IMR-90 (cell line): ENCODE data around the gene SIK3. TPM values are rescaled to one million over a fixed set of nuclear protein-coding genes. Genes with fewer than 3 reads are reported as not detected.

Experiments
- ATAC-seq: fragments of 200-7000 bp; cut with Tn5 transposase; 2 replicates; pipeline ENCODE4 v1.9.1; 2020; ENCODE audit warnings: low read depth, mild to moderate bottlenecking, moderate library complexity
- BruUV-seq: library from RNA; stranded (reverse); fragments of 400-500 nt; replicated peaks from 2 replicates; lab custom pipeline; 2021; lab: Mats Ljungman, UMichigan
- CTCF ChIA-PET: fragments of 300-600 bp; formaldehyde crosslinking; extraction: SDS; loops from one replicate; lab custom pipeline; 2021; ENCODE audit warnings: antibody characterized with exemption; lab: Yijun Ruan, JAX
- POLR2A ChIA-PET: fragments of 300-600 bp; sonication (Branson Sonifier 250); formaldehyde crosslinking; loops from one replicate; lab custom pipeline; 2022; ENCODE audit warnings: antibody characterized with exemption; ENCODE audit not compliant: unreplicated experiment; lab: Charles Lee
- DNase-seq: peaks from one replicate; pipeline ENCODE4 v3.0.0; 2013
- H2AFZ ChIP-seq: replicated peaks from 2 replicates; pipeline ENCODE3; 2013; ENCODE audit warnings: low read length, mild to moderate bottlenecking; ENCODE audit not compliant: poor library complexity
- H2AK5ac ChIP-seq: 2 replicates; pipeline ENCODE4 v1.6.1; 2013; ENCODE audit warnings: low read depth, low read length, inconsistent platforms
- H2AK9ac ChIP-seq: replicated peaks from 2 replicates; pipeline ENCODE3; 2013; ENCODE audit warnings: mild to moderate bottlenecking, low read depth, low read length, moderate library complexity; ENCODE audit not compliant: poor library complexity
- H2BK120ac ChIP-seq: 2 replicates; pipeline ENCODE4 v1.6.1; 2013; ENCODE audit warnings: low read depth, low read length, inconsistent platforms
- H2BK15ac ChIP-seq: 3 replicates; pipeline ENCODE4 v1.6.1; 2013; ENCODE audit warnings: low read depth, low read length, inconsistent platforms
- H2BK20ac ChIP-seq: 2 replicates; pipeline ENCODE4 v1.6.1; 2013; ENCODE audit warnings: low read depth, mild to moderate bottlenecking, inconsistent platforms, low read length, moderate library complexity
- H2BK5ac ChIP-seq: 2 replicates; pipeline ENCODE4 v1.6.1; 2013; ENCODE audit warnings: mild to moderate bottlenecking, low read depth, low read length, inconsistent platforms; ENCODE audit not compliant: poor library complexity, severe bottlenecking
- H3K14ac ChIP-seq: replicated peaks from 2 replicates; pipeline ENCODE4 v1.6.1; 2013; ENCODE audit warnings: low read depth, low read length, inconsistent platforms
- H3K18ac ChIP-seq: 2 replicates; pipeline ENCODE4 v1.6.1; 2013; ENCODE audit warnings: low read depth, low read length, control low read depth
- H3K23ac ChIP-seq: 2 replicates; pipeline ENCODE4 v1.6.1; 2013; ENCODE audit warnings: low read depth, low read length, inconsistent platforms
- H3K27ac ChIP-seq: 2 replicates; pipeline ENCODE4 v1.5.1; 2013; ENCODE audit warnings: mild to moderate bottlenecking, control low read depth, low read length; ENCODE audit not compliant: insufficient read depth
- H3K27me3 ChIP-seq: 2 replicates; pipeline ENCODE4 v1.6.1; 2013; ENCODE audit warnings: low read length; ENCODE audit not compliant: control insufficient read depth, insufficient read depth
- H3K36me3 ChIP-seq: 2 replicates; pipeline ENCODE4 v1.6.1; 2013; ENCODE audit warnings: low read length, mixed read lengths; ENCODE audit not compliant: control insufficient read depth, insufficient read depth
- H3K4ac ChIP-seq: 2 replicates; pipeline ENCODE4 v1.6.1; 2013; ENCODE audit warnings: low read depth, low read length, inconsistent platforms
- H3K4me1 ChIP-seq: 2 replicates; pipeline ENCODE4 v1.6.1; 2013; ENCODE audit warnings: low read length, mixed read lengths; ENCODE audit not compliant: control insufficient read depth, insufficient read depth
- H3K4me2 ChIP-seq: 2 replicates; pipeline ENCODE4 v1.6.1; 2013; ENCODE audit warnings: low read depth, mild to moderate bottlenecking, control low read depth, low read length, moderate library complexity
- H3K4me3 ChIP-seq: 2 replicates; pipeline ENCODE4 v1.5.1; 2013; ENCODE audit warnings: low read depth, mild to moderate bottlenecking, control low read depth, low read length, moderate library complexity; ENCODE audit not compliant: insufficient read depth
- H3K56ac ChIP-seq: 2 replicates; pipeline ENCODE4 v1.6.1; 2013; ENCODE audit warnings: low read length, inconsistent platforms; ENCODE audit not compliant: insufficient read depth; ENCODE audit errors: extremely low read depth
- H3K79me1 ChIP-seq, 2 experiments: 2 replicates each; pipeline ENCODE4 v1.6.1; 2013; ENCODE audit warnings: low read length in 2 of 2, inconsistent platforms in 1 of 2, low read depth in 1 of 2
- H3K9ac ChIP-seq: 2 replicates; pipeline ENCODE4 v1.6.1; 2013; ENCODE audit warnings: low read depth, low read length, control low read depth
- H3K9me1 ChIP-seq: 2 replicates; pipeline ENCODE4 v1.6.1; 2013; ENCODE audit warnings: low read length, inconsistent platforms; ENCODE audit not compliant: insufficient read depth
- H3K9me3 ChIP-seq: 2 replicates; pipeline ENCODE4 v1.6.1; 2013; ENCODE audit warnings: low read length; ENCODE audit not compliant: control insufficient read depth, insufficient read depth
- H4K20me1 ChIP-seq: 2 replicates; pipeline ENCODE4 v1.6.1; 2013; ENCODE audit warnings: low read length, inconsistent platforms; ENCODE audit not compliant: insufficient read depth
- H4K5ac ChIP-seq: 2 replicates; pipeline ENCODE4 v1.6.1; 2013; ENCODE audit warnings: mild to moderate bottlenecking, low read depth, low read length, control low read depth
- H4K8ac ChIP-seq, 2 experiments: 2 replicates each; pipeline ENCODE4 v1.6.1; 2013; ENCODE audit warnings: low read depth in 2 of 2, low read length in 2 of 2, control low read depth in 1 of 2, inconsistent platforms in 1 of 2
- H4K91ac ChIP-seq: 2 replicates; pipeline ENCODE4 v1.6.1; 2013; ENCODE audit warnings: low read depth, low read length, inconsistent platforms; ENCODE audit not compliant: insufficient read depth
- CHD1 ChIP-seq: IDR thresholded peaks from 2 replicates; pipeline ENCODE4 v1.6.1; 2012; ENCODE audit warnings: low read depth, low read length, improper control_type of control experiment
- ELK1 ChIP-seq: fragments of 150-350 bp; IDR thresholded peaks from 2 replicates; pipeline ENCODE4 v1.6.1; 2016; ENCODE audit warnings: low read depth, mild to moderate bottlenecking, low read length, moderate library complexity, borderline replicate concordance
- WGBS, 2 experiments: methylation state at CpG; one replicate each; pipeline versions ENCODE4 v1.1.5 to v1.1.7; 2013; ENCODE audit warnings: missing lambda C conversion rate in 2 of 2; ENCODE audit not compliant: insufficient read length in 1 of 2; ENCODE audit errors: extremely low coverage in 2 of 2; 5-methylcytosine and 5-hydroxymethylcytosine counted together
- dilution Hi-C: fragments of 300-500 bp; cut with HindIII; formaldehyde crosslinking; loops from one replicate; pipeline ENCODE4 v1.14.3; 2018; ENCODE audit warnings: low sequenced_read_pairs; ENCODE audit not compliant: unreplicated experiment
- in situ Hi-C: fragments of 300-500 bp; cut with MboI; formaldehyde crosslinking; loops from 3 replicates; pipeline ENCODE4 v1.14.3; 2019; ENCODE audit warnings: low sequenced_read_pairs, inconsistent platforms, mixed read lengths
- intact Hi-C: fragments of 100-400 bp; cut with micrococcal nuclease; formaldehyde crosslinking; loops from 2 replicates; pipeline ENCODE4 v1.10.0; 2022
- polyA plus RNA-seq, 3 experiments: library from polyadenylated mRNA; depleted of rRNA; stranded (reverse); fragments of >200 nt; gene quantifications; 2 replicates each; pipeline ENCODE4 v1.2.3, GENCODE V29; 2012; ENCODE audit warnings: low replicate concordance in 1 of 3
- total RNA-seq: library from RNA; depleted of rRNA; stranded (reverse); fragments of >200 nt; gene quantifications from 2 replicates; pipeline ENCODE4 v1.2.3, GENCODE V29; 2012

SIK3 gene
- total and polyA plus RNA-seq, 2 of the 4 experiments (the other 2 are of a cell fraction) = 8.2 to 9.1 TPM

GRCh38 chr11:116928845-116929244 lies 169.4 kb downstream of the SIK3 start:
- H3K23ac ChIP-seq = no peak overlapping the region
- ChIA-PET POLR2A (interaction anchor here (0.8 kb wide), 1 partner anchor 215 kb away, joined by 3 read pairs; the partner anchor contains the start of gene PAFAH1B2), CTCF (interaction anchor here (0.6 kb wide), 1 partner anchor 297 kb away, joined by 8 read pairs; no protein-coding TSS in a partner anchor)
- no peak overlapping the region for H3K9ac ChIP-seq
- DNase-seq (no peak), ATAC-seq (peak; percentile 38; the same call in 1 of the 2 replicates)
- dilution Hi-C loops (no loop called here), intact Hi-C loops (loop anchor here (5.0 kb wide), 1 partner anchor 168 kb away; the partner anchor contains the start of gene SIK3), in situ Hi-C loops (no loop called here)
- H3K9me1 ChIP-seq = no peaks in the 10 kb centered on the region; the same call in 1 of the 2 replicates
- H3K27me3 ChIP-seq = no peaks in the 10 kb centered on the region
- WGBS, 2 experiments = 55% methylated on average over 2 of the region's 5 CpGs; no CpG with 5 or more reads in 1 of the 2 experiments
- no peak overlapping the region for H3K4me3 ChIP-seq
- no peak overlapping the region for H2BK15ac ChIP-seq
- H3K9me3 ChIP-seq = no peaks in the 10 kb centered on the region
- no peak overlapping the region for H2BK120ac ChIP-seq
- H2BK20ac ChIP-seq = no peak overlapping the region
- peaks cover 3 to 17% of the 10 kb centered on the region in 2 experiments; a peak in 3 of 4 replicates for H3K79me1 ChIP-seq
- no peak overlapping the region for H3K27ac ChIP-seq
- no peak overlapping the region for H4K91ac ChIP-seq
- no peak overlapping the region for H2AK9ac ChIP-seq
- peaks cover 3% of the 10 kb centered on the region for H3K36me3 ChIP-seq
- H2BK5ac ChIP-seq = no peak overlapping the region
- H3K4me1 ChIP-seq = peaks cover 14% of the 10 kb centered on the region
- peak overlapping the region; percentile 7; the same call in 1 of the 2 replicates for H3K4me2 ChIP-seq
- peaks cover 3% of the 10 kb centered on the region; the same call in 1 of the 2 replicates for H4K20me1 ChIP-seq
- H3K14ac ChIP-seq = no peak overlapping the region
- H4K5ac ChIP-seq = peak overlapping the region; percentile 59; the same call in 1 of the 2 replicates
- H4K8ac ChIP-seq = 0 out of 4 replicates have a peak overlapping the region, but pooled peaks of 1 of the 2 experiments have one; percentile 15
- H2AK5ac ChIP-seq = no peak overlapping the region
- no peak overlapping the region for H3K56ac ChIP-seq
- no peak overlapping the region for H2AFZ ChIP-seq
- TF ChIP-seq ELK1 (no peak), CHD1 (no peak)
- H3K18ac ChIP-seq = no peak overlapping the region; the same call in 1 of the 2 replicates
- no peak overlapping the region for H3K4ac ChIP-seq
- BruUV-seq = no TSS peak
